B cell (primary cell): Measurements from ENCODE around the gene NBEAL2. TPM values are rescaled to one million over a fixed set of nuclear protein-coding genes. Genes with fewer than 3 reads are reported as not detected.

Source experiments
- ATAC-seq: fragments of 200-7000 bp; cut with Tn5 transposase; one replicate; pipeline ENCODE4 v1.10.0; 2021; ENCODE audit warnings: low read depth, mild to moderate bottlenecking, moderate number of reproducible peaks, moderate library complexity
- CTCF ChIA-PET: fragments of 350-600 bp; sonication (Branson Sonifier 250); formaldehyde crosslinking; loops from one replicate; lab custom pipeline; 2021; ENCODE audit warnings: antibody characterized with exemption, inconsistent platforms; lab: Charles Lee
- POLR2A ChIA-PET: fragments of 350-600 bp; sonication (Branson Sonifier 250); formaldehyde crosslinking; loops from one replicate; lab custom pipeline; 2021; ENCODE audit warnings: antibody characterized with exemption; lab: Charles Lee
- DNase-seq: peaks from one replicate; pipeline ENCODE4 v3.0.0; 2013
- H2AFZ ChIP-seq: 2 replicates; pipeline ENCODE4 v1.6.1; 2012; ENCODE audit warnings: mild to moderate bottlenecking, low read depth, low read length; ENCODE audit not compliant: insufficient read depth, poor library complexity, severe bottlenecking
- H3K27ac ChIP-seq, 2 donors: 1 replicate in 1 of 2; 2 replicates in 1 of 2; pipeline ENCODE4 v1.5.1; 2012 to 2013; ENCODE audit warnings: low read length in 2 of 2, mild to moderate bottlenecking in 2 of 2, moderate library complexity in 1 of 2
- H3K27me3 ChIP-seq, 4 experiments: fragments of 200-600 bp in 1 of 4; sonication (generic) in 1 of 4; replicated peaks in 1 of 4; 1 replicate in 2 of 4; 2 replicates in 2 of 4; pipeline versions ENCODE4 v1.6.1 to v1.7.0; 2013 to 2016; ENCODE audit warnings: low read length in 3 of 4, mild to moderate bottlenecking in 2 of 4, mixed read lengths in 1 of 4, moderate library complexity in 1 of 4; ENCODE audit not compliant: insufficient read depth in 4 of 4, control insufficient read depth in 3 of 4; ENCODE audit errors: control extremely low read depth in 1 of 4
- H3K36me3 ChIP-seq, 2 experiments: replicated peaks in 1 of 2; 1 replicate in 1 of 2; 2 replicates in 1 of 2; pipeline versions ENCODE4 v1.6.1 to v1.7.1; 2013; ENCODE audit warnings: low read length in 1 of 2; ENCODE audit not compliant: insufficient read depth in 2 of 2, control insufficient read depth in 1 of 2; ENCODE audit errors: control extremely low read depth in 1 of 2, extremely low read depth in 1 of 2
- H3K4me1 ChIP-seq, 2 donors: fragments of 200-600 bp in 1 of 2; sonication (generic) in 1 of 2; 1 replicate in 1 of 2; 2 replicates in 1 of 2; pipeline versions ENCODE4 v1.5.1 to v1.6.1; 2013 to 2017; ENCODE audit warnings: low read length in 2 of 2; ENCODE audit not compliant: control insufficient read depth in 2 of 2, insufficient read depth in 2 of 2
- H3K4me2 ChIP-seq: replicated peaks from 2 replicates; pipeline ENCODE3; 2012; ENCODE audit warnings: mild to moderate bottlenecking, low read depth, low read length; ENCODE audit not compliant: poor library complexity, severe bottlenecking
- H3K4me3 ChIP-seq, 5 experiments: fragments of 200-600 bp in 1 of 5; sonication (generic) in 1 of 5; 1 replicate in 3 of 5; 2 replicates in 2 of 5; pipeline versions ENCODE4 v1.5.1 to v1.7.0; 2011 to 2016; ENCODE audit warnings: low read length in 4 of 5, mild to moderate bottlenecking in 4 of 5, low read depth in 2 of 5, control low read depth in 1 of 5, moderate library complexity in 1 of 5; ENCODE audit not compliant: insufficient read depth in 1 of 5; ENCODE audit errors: control extremely low read depth in 1 of 5, extremely low read depth in 1 of 5
- H3K79me2 ChIP-seq: fragments of 200-600 bp; sonication (generic); one replicate; pipeline ENCODE4 v1.6.0; 2016; ENCODE audit warnings: low read length; ENCODE audit not compliant: control insufficient read depth, insufficient read depth
- H3K9ac ChIP-seq: fragments of 200-600 bp; sonication (generic); 2 replicates; pipeline ENCODE4 v1.6.1; 2017; ENCODE audit warnings: mild to moderate bottlenecking, low read length, moderate library complexity
- H3K9me3 ChIP-seq, 3 donors: one replicate each; pipeline versions ENCODE4 v1.6.1 to v1.7.1; 2013; ENCODE audit warnings: low read length in 2 of 3; ENCODE audit not compliant: control insufficient read depth in 2 of 3, insufficient read depth in 1 of 3; ENCODE audit errors: control extremely low read depth in 1 of 3
- H4K20me1 ChIP-seq: 2 replicates; pipeline ENCODE4 v1.6.0; 2012; ENCODE audit warnings: mild to moderate bottlenecking, low read length; ENCODE audit not compliant: insufficient read depth, control insufficient read depth, poor library complexity, severe bottlenecking
- H3K27ac Mint-ChIP-seq: one replicate; pipeline ENCODE4 v1.8.0; 2021; ENCODE audit warnings: mixed read lengths
- H3K27me3 Mint-ChIP-seq: one replicate; pipeline ENCODE4 v1.8.0; 2021; ENCODE audit warnings: mixed read lengths
- H3K4me1 Mint-ChIP-seq: one replicate; pipeline ENCODE4 v1.8.0; 2021; ENCODE audit warnings: mixed read lengths
- H3K4me3 Mint-ChIP-seq: one replicate; pipeline ENCODE4 v1.8.0; 2021; ENCODE audit warnings: mixed read lengths
- H3K9me3 Mint-ChIP-seq: one replicate; pipeline ENCODE4 v1.8.0; 2022; ENCODE audit warnings: mixed read lengths; ENCODE audit not compliant: insufficient read depth
- CTCF ChIP-seq: fragments of 200-600 bp; IDR thresholded peaks from one replicate; pipeline ENCODE4 v1.8.0; 2022; ENCODE audit warnings: antibody characterized with exemption, mild to moderate bottlenecking
- EZH2 ChIP-seq: IDR thresholded peaks from 2 replicates; pipeline ENCODE4 v1.6.1; 2012; ENCODE audit warnings: borderline replicate concordance, low read depth, mild to moderate bottlenecking, moderate library complexity, low read length; ENCODE audit not compliant: insufficient read depth, poor library complexity, severe bottlenecking
- WGBS: methylation state at CpG from one replicate; pipeline ENCODE4 v1.1.5; 2013; ENCODE audit warnings: missing lambda C conversion rate; ENCODE audit not compliant: insufficient coverage; 5-methylcytosine and 5-hydroxymethylcytosine counted together
- intact Hi-C: fragments of 100-400 bp; cut with micrococcal nuclease; formaldehyde crosslinking; loops from one replicate; pipeline ENCODE4 v1.10.0; 2022
- polyA plus RNA-seq: library from polyadenylated mRNA; depleted of rRNA; stranded (reverse); fragments of >200 nt; gene quantifications from 2 replicates; pipeline ENCODE4 v1.2.3, GENCODE V29; 2012
- total RNA-seq, 2 donors: library from RNA; stranded (reverse); fragments of 120-200 nt in 1 of 2; gene quantifications; 1 replicate in 1 of 2; 2 replicates in 1 of 2; pipeline versions ENCODE4 v1.2.3 to v1.2.4, GENCODE V29; 2013 to 2022

The NBEAL2 gene
- total and polyA plus RNA-seq, 2 donors (not counting 1 experiment from before 2014, with no cell fraction given) = 63.8 to 155 TPM

- peak overlapping the region; percentile 42 for H3K4me2 ChIP-seq
- H3K27ac ChIP-seq = peak overlapping the region; percentile 12 to 45
- ChIA-PET CTCF (no interaction called here), POLR2A (no interaction called here)
- H3K9me3 Mint-ChIP-seq = no peaks in the 10 kb centered on the region
- H3K27ac Mint-ChIP-seq = peak overlapping the region; percentile 83
- H3K4me3 Mint-ChIP-seq = peak overlapping the region; percentile 62
- peaks cover 63 to 90% of the 10 kb centered on the region in 2 donors for H3K4me1 ChIP-seq
- H3K9me3 ChIP-seq = no peaks in the 10 kb centered on the region
- no peak overlapping the region for H3K9ac ChIP-seq
- peaks cover 97% of the 10 kb centered on the region for H3K79me2 ChIP-seq
- 53% methylated on average over 5 of the region's 6 CpGs for WGBS
- no peaks in the 10 kb centered on the region for H3K27me3 ChIP-seq
- DNase-seq (no peak), ATAC-seq (peak; percentile 26)
- H4K20me1 ChIP-seq = peaks cover 94% of the 10 kb centered on the region
- TF ChIP-seq CTCF = no peak
- no peak for TF ChIP-seq EZH2
- intact Hi-C loops = no loop called here
- H3K4me1 Mint-ChIP-seq = peaks cover 90% of the 10 kb centered on the region
- H3K4me3 ChIP-seq = no peak overlapping the region
- no peak overlapping the region for H2AFZ ChIP-seq
- peaks cover 0 to 35% of the 10 kb centered on the region in 2 experiments for H3K36me3 ChIP-seq
- no peaks in the 10 kb centered on the region for H3K27me3 Mint-ChIP-seq
Observed at GRCh38 chr3:46948830-46949671, 30.4 kb upstream of the NBEAL2 start.

- no peak for TF ChIP-seq EZH2
- Histone ChIP-seq H3K27me3 (no peaks in the 10 kb centered on the region), H3K9ac (no peak overlapping the region), H3K27ac (no peak overlapping the region), H3K4me1 (peaks cover 75 to 91% of the 10 kb centered on the region in 2 donors), H3K36me3 (peaks cover 0 to 31% of the 10 kb centered on the region in 2 experiments), H3K4me2 (no peak overlapping the region), H2AFZ (no peak overlapping the region), H3K79me2 (peaks cover 97% of the 10 kb centered on the region), H3K9me3 (no peaks in the 10 kb centered on the region), H4K20me1 (peaks cover 94% of the 10 kb centered on the region), H3K4me3 (no peak overlapping the region)
- H3K27me3 Mint-ChIP-seq = no peaks in the 10 kb centered on the region
- H3K27ac Mint-ChIP-seq = peak overlapping the region; percentile 64
- CTCF ChIA-PET = no interaction called here
- H3K4me1 Mint-ChIP-seq = peaks cover 90% of the 10 kb centered on the region
- H3K4me3 Mint-ChIP-seq = peak overlapping the region; percentile 39
- H3K9me3 Mint-ChIP-seq = no peaks in the 10 kb centered on the region
- no CpG with 5 or more reads among the region's 2 CpGs for WGBS
- ATAC-seq (no peak), DNase-seq (no peak)
- POLR2A ChIA-PET = no interaction called here
- intact Hi-C loops = no loop called here
Observed at GRCh38 chr3:46950177-46950576, 29.3 kb upstream of the NBEAL2 start.
